AG04450 (cell line): ENCODE results near the gene STMN1. TPM values are rescaled to one million over a fixed set of nuclear protein-coding genes. Genes with fewer than 3 reads are reported as not detected.

ENCODE experiments used
- CTCF ChIA-PET: fragments of 300-600, 350-600 bp; formaldehyde crosslinking; extraction: SDS; loops from one replicate; lab custom pipeline; 2022; ENCODE audit warnings: antibody characterized with exemption, inconsistent platforms; lab: Charles Lee
- POLR2A ChIA-PET: fragments of 350-600 bp; formaldehyde crosslinking; extraction: SDS; loops from one replicate; lab custom pipeline; 2021; ENCODE audit warnings: antibody characterized with exemption, inconsistent platforms; lab: Yijun Ruan, JAX
- DNase-seq: peaks from one replicate; pipeline ENCODE4 v3.0.0-alpha.2; 2011; ENCODE audit warnings: low read depth, low spot score
- H3K27ac ChIP-seq: one replicate; pipeline ENCODE4 v1.5.1; 2012; ENCODE audit warnings: low read depth, low read length, control low read depth
- H3K27me3 ChIP-seq: one replicate; pipeline ENCODE4 v1.6.0; 2012; ENCODE audit warnings: low read length; ENCODE audit not compliant: control insufficient read depth, insufficient read depth
- H3K4me3 ChIP-seq: 2 replicates; pipeline ENCODE4 v1.5.1; 2011; ENCODE audit warnings: mild to moderate bottlenecking, low read depth, low read length, control low read depth
- H3K9me3 ChIP-seq: 2 replicates; pipeline ENCODE4 v1.5.1; 2012; ENCODE audit warnings: low read length; ENCODE audit not compliant: control insufficient read depth, insufficient read depth
- polyA plus RNA-seq: library from polyadenylated mRNA; depleted of rRNA; stranded (reverse); fragments of >200 nt; gene quantifications from 2 replicates; pipeline ENCODE4 v1.2.3, GENCODE V29; 2011
- TF ChIP-seq, protein P1 (sequence below): IDR thresholded peaks from 2 replicates; pipeline ENCODE4 v1.5.1; 2011; ENCODE audit warnings: low read depth, low read length, control low read depth, inconsistent platforms

STMN1 gene
- polyA plus RNA-seq, 1 experiment: 176 TPM

DNA sequence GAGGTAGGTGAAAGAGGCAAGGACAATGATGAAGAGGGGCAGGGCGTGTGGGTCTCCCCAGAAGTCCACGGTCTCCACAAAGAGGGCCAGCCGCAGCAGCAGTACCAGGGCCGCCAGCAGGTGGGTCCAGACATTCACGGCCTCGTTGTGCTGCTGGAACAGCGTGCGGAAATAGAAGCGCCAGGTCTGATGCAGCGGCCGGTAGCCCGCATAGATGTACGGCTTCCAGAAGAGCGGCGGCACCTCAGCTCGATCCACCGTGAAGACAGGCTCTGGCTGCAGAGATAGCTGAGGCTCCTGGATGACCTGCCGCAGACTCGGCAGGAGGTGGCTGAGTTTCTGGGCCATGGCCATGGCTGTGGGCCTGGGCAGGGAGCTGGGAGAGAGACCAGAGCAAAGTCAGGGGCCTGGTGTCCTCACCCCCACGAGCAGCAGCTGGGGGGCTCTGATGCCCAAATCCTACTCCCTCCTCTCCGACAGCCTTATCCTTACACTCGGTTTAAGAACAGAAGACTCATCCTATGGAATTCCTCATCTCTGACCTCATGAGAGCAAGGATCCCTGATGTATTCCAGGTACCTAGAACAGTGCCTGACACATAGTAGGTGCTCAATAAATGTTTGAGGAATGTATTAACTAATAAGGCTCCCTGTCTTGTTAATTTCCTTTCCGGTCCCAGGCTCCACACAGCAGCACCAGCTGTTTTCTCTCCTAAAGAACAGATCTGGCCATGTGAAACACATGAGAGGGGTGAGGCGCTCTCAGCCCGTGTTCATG lies 42.5 kb downstream of the STMN1 start:
- ChIA-PET CTCF (interaction anchor here (0.7 to 1.3 kb wide), 2 partner anchors 281 to 290 kb away, joined by 3 read pairs; no protein-coding TSS in a partner anchor), POLR2A (interaction anchor here (1.0 kb wide), 1 partner anchor 11 kb away, joined by 3 read pairs; no protein-coding TSS in a partner anchor)
- Histone ChIP-seq H3K4me3 (no peak overlapping the region), H3K9me3 (no peaks in the 10 kb centered on the region; the same call in 1 of the 2 replicates), H3K27me3 (no peaks in the 10 kb centered on the region), H3K27ac (no peak overlapping the region)
- DNase-seq: no peak
- TF ChIP-seq, protein P1, sequence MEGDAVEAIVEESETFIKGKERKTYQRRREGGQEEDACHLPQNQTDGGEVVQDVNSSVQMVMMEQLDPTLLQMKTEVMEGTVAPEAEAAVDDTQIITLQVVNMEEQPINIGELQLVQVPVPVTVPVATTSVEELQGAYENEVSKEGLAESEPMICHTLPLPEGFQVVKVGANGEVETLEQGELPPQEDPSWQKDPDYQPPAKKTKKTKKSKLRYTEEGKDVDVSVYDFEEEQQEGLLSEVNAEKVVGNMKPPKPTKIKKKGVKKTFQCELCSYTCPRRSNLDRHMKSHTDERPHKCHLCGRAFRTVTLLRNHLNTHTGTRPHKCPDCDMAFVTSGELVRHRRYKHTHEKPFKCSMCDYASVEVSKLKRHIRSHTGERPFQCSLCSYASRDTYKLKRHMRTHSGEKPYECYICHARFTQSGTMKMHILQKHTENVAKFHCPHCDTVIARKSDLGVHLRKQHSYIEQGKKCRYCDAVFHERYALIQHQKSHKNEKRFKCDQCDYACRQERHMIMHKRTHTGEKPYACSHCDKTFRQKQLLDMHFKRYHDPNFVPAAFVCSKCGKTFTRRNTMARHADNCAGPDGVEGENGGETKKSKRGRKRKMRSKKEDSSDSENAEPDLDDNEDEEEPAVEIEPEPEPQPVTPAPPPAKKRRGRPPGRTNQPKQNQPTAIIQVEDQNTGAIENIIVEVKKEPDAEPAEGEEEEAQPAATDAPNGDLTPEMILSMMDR: no peak

GRCh38 chr1:25862785-25863485 lies 43.3 kb downstream of the STMN1 start:
- Histone ChIP-seq H3K27me3 (no peaks in the 10 kb centered on the region), H3K4me3 (no peak overlapping the region), H3K27ac (no peak overlapping the region), H3K9me3 (no peaks in the 10 kb centered on the region; the same call in 1 of the 2 replicates)
- CTCF ChIA-PET: no interaction called here
- no peak for DNase-seq
- POLR2A ChIA-PET: interaction anchor here (1.0 kb wide), 1 partner anchor 12 kb away, joined by 3 read pairs; no protein-coding TSS in a partner anchor
- TF ChIP-seq, protein P1: no peak

DNA sequence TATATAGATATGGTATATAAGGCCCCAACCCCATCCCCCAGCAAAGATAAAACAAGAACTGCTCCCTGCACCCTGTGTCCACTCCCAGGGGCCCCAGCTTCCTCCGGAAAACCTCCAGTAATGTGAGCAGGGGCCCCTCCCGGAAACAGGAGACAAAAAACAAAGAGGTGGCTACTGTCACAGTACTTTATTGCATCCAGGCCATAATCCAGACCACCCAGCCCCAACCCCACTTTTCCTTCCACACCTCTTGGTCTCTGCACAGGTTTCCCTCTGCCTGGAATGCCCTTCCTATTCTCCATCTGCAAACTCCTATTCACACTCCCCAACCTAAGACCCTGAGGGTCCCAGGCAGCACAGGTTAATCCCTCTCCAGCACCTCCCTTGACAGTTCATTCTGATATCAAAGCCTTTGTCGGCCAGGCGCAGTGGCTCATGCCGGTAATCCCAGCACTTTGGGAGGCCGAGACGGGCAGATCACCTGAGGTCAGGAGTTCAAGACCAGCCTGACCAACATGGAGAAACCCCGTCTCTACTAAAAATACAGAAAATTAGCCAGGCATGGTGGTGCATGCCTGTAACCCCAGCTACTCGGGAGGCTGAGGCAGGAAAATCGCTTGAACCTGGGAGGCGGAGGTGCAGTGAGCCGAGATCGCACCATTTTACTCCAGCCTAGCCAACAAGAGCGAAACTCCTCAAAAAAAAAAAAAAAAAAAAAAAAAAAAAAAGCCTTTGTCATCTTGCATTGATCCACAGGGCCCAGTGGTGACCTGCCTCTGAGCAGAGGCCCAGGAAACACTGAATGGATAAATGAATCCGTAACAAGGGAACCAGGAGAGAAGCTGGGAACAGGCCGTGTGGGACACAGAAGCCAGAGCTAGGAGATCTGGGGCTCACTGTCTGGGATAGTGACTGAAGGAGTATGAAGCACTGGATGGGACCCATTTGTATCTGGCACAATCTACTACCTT lies 44.6 kb downstream of the STMN1 start:
- no peak overlapping the region for H3K4me3 ChIP-seq
- no peaks in the 10 kb centered on the region; the same call in 1 of the 2 replicates for H3K9me3 ChIP-seq
- ChIA-PET POLR2A (interaction anchor here (0.5 to 0.7 kb wide), 2 partner anchors 14 to 181 kb away, joined by 3 to 9 read pairs; partner anchors contain the start of gene PAQR7), CTCF (no interaction called here)
- TF ChIP-seq, protein P1: no peak
- no peaks in the 10 kb centered on the region for H3K27me3 ChIP-seq
- H3K27ac ChIP-seq: no peak overlapping the region
- no peak for DNase-seq

DNA sequence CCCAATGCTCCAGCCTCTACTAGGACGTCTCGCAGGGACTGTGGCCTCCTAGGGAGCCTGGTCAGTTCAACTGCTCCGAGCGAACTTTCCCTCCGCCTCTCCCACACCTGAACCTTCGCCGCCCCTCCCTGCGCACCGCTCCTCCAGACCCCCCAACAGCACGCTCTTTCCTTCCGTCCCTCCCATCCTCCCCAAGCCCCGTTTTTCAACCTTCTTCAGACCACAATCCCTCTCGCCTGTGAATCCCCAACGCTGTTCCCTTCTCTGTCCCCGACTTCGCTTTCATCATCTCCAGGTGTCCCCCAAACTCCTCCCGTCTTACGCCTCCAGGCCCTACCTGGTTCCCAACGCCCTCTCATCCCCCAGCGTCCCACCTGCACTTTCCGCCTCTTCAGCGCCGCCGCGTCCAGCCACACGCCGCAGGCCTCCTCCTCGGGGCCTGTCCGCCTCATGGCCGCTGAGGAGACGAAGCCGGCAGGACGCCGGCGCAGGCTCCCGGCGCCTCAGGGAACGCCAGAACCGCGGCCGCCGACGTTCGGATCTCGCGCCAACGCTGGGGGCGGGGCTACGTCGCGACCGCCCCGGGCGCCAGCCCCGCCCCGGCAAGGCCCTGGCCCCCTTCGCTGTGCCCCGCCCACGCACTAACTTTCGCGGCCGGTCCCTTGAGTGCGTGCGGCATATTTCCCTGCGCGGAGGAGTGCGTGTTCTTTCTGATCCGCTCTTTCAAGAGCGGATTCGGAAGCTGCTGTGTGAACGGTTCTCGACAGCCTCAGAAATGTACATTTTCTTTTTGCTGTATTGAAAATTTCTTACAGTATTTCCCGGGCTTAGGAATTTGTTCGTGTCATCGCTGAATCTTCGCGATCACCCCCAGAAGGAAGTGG lies 47.1 kb downstream of the STMN1 start, which contains the start of gene AUNIP:
Gene AUNIP (minus strand): TSS at position 552 of the 884 bp plus-strand sequence. CDS start 100 bp downstream, at position 452.
- H3K4me3 ChIP-seq: peak within 1 kb of the TSS; percentile 82
- TF ChIP-seq, protein P1: no peak
- ChIA-PET CTCF (no interaction called here), POLR2A (interaction anchor here (0.6 to 1.4 kb wide), 2 partner anchors 16 to 33 kb away, joined by 3 to 4 read pairs; partner anchors contain the start of gene PAQR7)
- H3K27ac ChIP-seq: peak within 1 kb of the TSS; percentile 77
- no peaks in the 10 kb centered on the region for H3K27me3 ChIP-seq
- peak; percentile 66 for DNase-seq
- H3K9me3 ChIP-seq: no peaks in the 10 kb centered on the region; the same call in 1 of the 2 replicates
